ENCODE measurements around the gene RNF43. TPM values are rescaled to one million over a fixed set of nuclear protein-coding genes. Genes with fewer than 3 reads are reported as not detected.

The RNF43 gene
- total RNA-seq, 2 experiments from 2014 or later: 0.38 to 0.91 TPM

- Mint-ChIP-seq H3K4me3 (no peak overlapping the region), H3K27me3 (ENCODE audit: low read depth) (no peaks in the 10 kb centered on the region), H3K27ac (no peak overlapping the region), H3K9me3 (no peaks in the 10 kb centered on the region), H3K4me1 (ENCODE audit: low read depth) (no peaks in the 10 kb centered on the region), H3K36me3 (ENCODE audit: low read depth) (peaks cover 1% of the 10 kb centered on the region)
- CTCF ChIA-PET: no interaction called here
- DNase-seq: no peak
- intact Hi-C loops (cut with micrococcal nuclease): no loop called here
These were observed 28.8 kb downstream of the RNF43 start for GRCh38 chr17:58388302-58389190.

DNA sequence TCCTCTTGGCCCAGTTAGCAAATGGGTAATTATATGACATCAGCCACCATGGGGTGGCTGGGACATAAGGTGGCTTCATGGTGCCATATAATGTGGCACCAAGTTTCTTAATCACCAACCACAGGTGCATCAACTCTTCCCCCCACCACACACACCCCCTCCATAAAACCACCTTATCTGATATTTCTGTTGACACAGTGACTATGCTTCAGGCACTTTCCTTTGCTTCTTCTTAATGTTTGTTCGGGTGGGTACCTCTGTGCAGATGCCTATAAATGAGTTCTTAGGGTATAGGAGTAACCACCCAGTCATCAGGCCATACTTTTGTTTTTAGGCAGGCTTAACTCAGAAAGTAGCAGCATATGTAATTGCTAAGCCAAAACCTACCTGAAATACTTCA, 29.5 kb downstream of the RNF43 start:
- DNase-seq: no peak
- Mint-ChIP-seq H3K27me3 (ENCODE audit: low read depth) (no peaks in the 10 kb centered on the region), H3K4me1 (ENCODE audit: low read depth) (peaks cover under 1% of the 10 kb centered on the region), H3K36me3 (ENCODE audit: low read depth) (peaks cover 1% of the 10 kb centered on the region), H3K4me3 (no peak overlapping the region), H3K27ac (no peak overlapping the region), H3K9me3 (no peaks in the 10 kb centered on the region)
- intact Hi-C loops (cut with micrococcal nuclease): no loop called here
- CTCF ChIA-PET: no interaction called here

- no peak for DNase-seq
- no peak overlapping the region for H3K27ac Mint-ChIP-seq
- no peaks in the 10 kb centered on the region for H3K9me3 Mint-ChIP-seq
- H3K27me3 Mint-ChIP-seq (ENCODE audit: low read depth): no peaks in the 10 kb centered on the region
- intact Hi-C loops (cut with micrococcal nuclease): no loop called here
- H3K36me3 Mint-ChIP-seq (ENCODE audit: low read depth): peaks cover 1% of the 10 kb centered on the region
- CTCF ChIA-PET: no interaction called here
- H3K4me1 Mint-ChIP-seq (ENCODE audit: low read depth): peaks cover 12% of the 10 kb centered on the region
- H3K4me3 Mint-ChIP-seq: no peak overlapping the region
These were observed 30.6 kb downstream of the RNF43 start for GRCh38 chr17:58386708-58387107.

- DNase-seq: no peak
These were observed 31.9 kb downstream of the RNF43 start for GRCh38 chr17:58385359-58385899.

GRCh38 chr17:58384897-58385296, 32.4 kb downstream of the RNF43 start:
- Mint-ChIP-seq H3K27ac (no peak overlapping the region), H3K9me3 (no peaks in the 10 kb centered on the region), H3K4me1 (ENCODE audit: low read depth) (peaks cover 15% of the 10 kb centered on the region)

More at GRCh38 chr17:58385359-58385899, 31.9 kb downstream of the RNF43 start:
- Mint-ChIP-seq H3K36me3 (ENCODE audit: low read depth) (peaks cover 1% of the 10 kb centered on the region), H3K4me3 (no peak overlapping the region), H3K9me3 (no peaks in the 10 kb centered on the region), H3K27ac (no peak overlapping the region), H3K4me1 (ENCODE audit: low read depth) (peaks cover 12% of the 10 kb centered on the region), H3K27me3 (ENCODE audit: low read depth) (no peaks in the 10 kb centered on the region)
- intact Hi-C loops (cut with micrococcal nuclease): no loop called here
- CTCF ChIA-PET: interaction anchor here (2.0 kb wide), 1 partner anchor 32 kb away, joined by 4 read pairs; the partner anchor contains the start of gene RNF43

GRCh38 chr17:58383892-58384462, 33.4 kb downstream of the RNF43 start:
- H3K9me3 Mint-ChIP-seq: no peaks in the 10 kb centered on the region
- no peaks in the 10 kb centered on the region for H3K27me3 Mint-ChIP-seq (ENCODE audit: low read depth)
- H3K4me3 Mint-ChIP-seq: no peak overlapping the region
- H3K36me3 Mint-ChIP-seq (ENCODE audit: low read depth): peaks cover 1% of the 10 kb centered on the region
- intact Hi-C loops (cut with micrococcal nuclease): no loop called here
- CTCF ChIA-PET: interaction anchor here (1.2 to 3.0 kb wide), 3 partner anchors 32 to 66 kb away, joined by 3 to 9 read pairs (median 4); partner anchors contain the start of genes RNF43 and SUPT4H1
- H3K4me1 Mint-ChIP-seq (ENCODE audit: low read depth): peaks cover 24% of the 10 kb centered on the region
- H3K27ac Mint-ChIP-seq: no peak overlapping the region
- no peak for DNase-seq

More at GRCh38 chr17:58384897-58385296, 32.4 kb downstream of the RNF43 start:
- intact Hi-C loops (cut with micrococcal nuclease): no loop called here
- no peaks in the 10 kb centered on the region for H3K27me3 Mint-ChIP-seq (ENCODE audit: low read depth)
- peaks cover 1% of the 10 kb centered on the region for H3K36me3 Mint-ChIP-seq (ENCODE audit: low read depth)
- no peak for DNase-seq
- CTCF ChIA-PET: interaction anchor here (1.2 to 2.0 kb wide), 2 partner anchors 33 kb away, joined by 3 to 4 read pairs; partner anchors contain the start of genes RNF43 and SUPT4H1
- no peak overlapping the region for H3K4me3 Mint-ChIP-seq

DNA sequence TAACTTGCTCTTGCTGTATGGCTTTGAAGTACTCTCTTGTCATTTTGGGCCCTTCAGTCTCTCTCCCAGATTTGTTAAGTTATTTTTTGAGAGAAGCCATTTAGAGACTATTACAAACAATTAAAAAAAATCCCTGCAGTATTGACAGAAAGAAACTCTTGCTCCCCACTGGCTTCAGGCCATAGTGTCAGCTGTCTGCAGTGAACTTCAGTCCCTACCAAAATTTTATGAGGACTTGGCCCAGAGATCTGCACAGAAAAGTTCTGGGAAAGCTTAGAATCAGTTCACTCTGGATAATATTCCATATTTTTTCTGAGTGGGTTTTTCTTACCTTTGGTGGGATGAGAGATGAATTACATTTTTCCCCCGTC, 34.5 kb downstream of the RNF43 start:
- peaks cover 1% of the 10 kb centered on the region for H3K36me3 Mint-ChIP-seq (ENCODE audit: low read depth)
- DNase-seq: no peak
- intact Hi-C loops (cut with micrococcal nuclease): no loop called here
- H3K9me3 Mint-ChIP-seq: no peaks in the 10 kb centered on the region
- H3K4me3 Mint-ChIP-seq: no peak overlapping the region
- H3K27ac Mint-ChIP-seq: peak overlapping the region; percentile 37
- CTCF ChIA-PET: interaction anchor here (1.0 to 3.0 kb wide), 3 partner anchors 32 to 65 kb away, joined by 3 to 9 read pairs (median 5); partner anchors contain the start of gene RNF43
- no peaks in the 10 kb centered on the region for H3K27me3 Mint-ChIP-seq (ENCODE audit: low read depth)
- peaks cover 32% of the 10 kb centered on the region for H3K4me1 Mint-ChIP-seq (ENCODE audit: low read depth)

- H3K27ac Mint-ChIP-seq: peak overlapping the region; percentile 37
- peak overlapping the region; percentile 8 for H3K4me3 Mint-ChIP-seq
- H3K27me3 Mint-ChIP-seq (ENCODE audit: low read depth): no peaks in the 10 kb centered on the region
- H3K36me3 Mint-ChIP-seq (ENCODE audit: low read depth): peaks cover 1% of the 10 kb centered on the region
- peaks cover 35% of the 10 kb centered on the region for H3K4me1 Mint-ChIP-seq (ENCODE audit: low read depth)
- no peaks in the 10 kb centered on the region for H3K9me3 Mint-ChIP-seq
- no peak for DNase-seq
- intact Hi-C loops (cut with micrococcal nuclease): no loop called here
- CTCF ChIA-PET: interaction anchor here (1.0 to 3.0 kb wide), 4 partner anchors 33 to 78 kb away, joined by 3 to 9 read pairs (median 4); partner anchors contain the start of gene RNF43
These were observed 35.0 kb downstream of the RNF43 start for GRCh38 chr17:58382108-58382871.

DNA sequence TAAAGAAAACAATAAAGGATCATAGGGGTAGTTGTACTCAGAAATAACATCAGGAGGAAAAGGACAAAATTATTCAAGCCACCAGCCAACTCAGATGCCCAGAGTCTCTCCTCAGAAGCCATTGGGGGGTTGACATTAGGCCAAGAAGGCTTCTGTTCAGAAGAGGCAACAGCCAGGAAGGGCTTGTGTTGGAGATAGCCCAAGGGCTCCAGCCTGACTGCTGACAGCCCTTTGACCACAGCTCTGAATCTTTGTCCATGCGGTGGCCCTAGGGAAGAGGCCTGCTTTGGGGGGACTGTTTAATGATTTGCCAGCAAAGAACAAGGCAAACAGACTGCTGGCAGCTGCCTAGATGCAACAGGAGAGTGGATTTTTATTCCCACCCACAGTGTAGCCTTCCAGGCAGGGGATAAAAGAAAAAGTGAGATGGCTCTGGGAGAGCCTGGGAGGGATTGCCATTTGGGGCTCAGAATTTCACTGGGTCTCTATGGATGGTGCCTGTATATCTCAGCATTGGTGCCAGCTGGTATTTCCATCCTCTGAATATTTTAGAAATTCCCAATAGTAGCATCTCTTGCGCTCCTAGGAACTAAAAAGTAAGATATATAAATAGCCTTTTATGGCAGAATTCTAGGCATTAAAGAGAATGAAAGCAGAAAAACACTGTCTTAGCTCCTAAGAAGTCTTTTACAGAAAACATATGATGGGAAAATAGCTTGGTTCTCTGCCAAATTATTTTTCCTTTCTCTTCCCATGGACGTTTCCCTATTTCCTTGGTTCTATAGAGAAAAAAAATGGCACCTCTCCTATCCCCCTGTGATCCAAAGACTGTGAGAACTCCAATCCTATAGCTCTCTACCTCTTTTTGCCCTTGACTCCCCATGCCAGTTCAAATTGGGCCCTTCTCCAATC, 36.0 kb downstream of the RNF43 start:
- Mint-ChIP-seq H3K4me1 (ENCODE audit: low read depth) (peaks cover 35% of the 10 kb centered on the region), H3K27me3 (ENCODE audit: low read depth) (no peaks in the 10 kb centered on the region)
- intact Hi-C loops (cut with micrococcal nuclease): no loop called here

DNA sequence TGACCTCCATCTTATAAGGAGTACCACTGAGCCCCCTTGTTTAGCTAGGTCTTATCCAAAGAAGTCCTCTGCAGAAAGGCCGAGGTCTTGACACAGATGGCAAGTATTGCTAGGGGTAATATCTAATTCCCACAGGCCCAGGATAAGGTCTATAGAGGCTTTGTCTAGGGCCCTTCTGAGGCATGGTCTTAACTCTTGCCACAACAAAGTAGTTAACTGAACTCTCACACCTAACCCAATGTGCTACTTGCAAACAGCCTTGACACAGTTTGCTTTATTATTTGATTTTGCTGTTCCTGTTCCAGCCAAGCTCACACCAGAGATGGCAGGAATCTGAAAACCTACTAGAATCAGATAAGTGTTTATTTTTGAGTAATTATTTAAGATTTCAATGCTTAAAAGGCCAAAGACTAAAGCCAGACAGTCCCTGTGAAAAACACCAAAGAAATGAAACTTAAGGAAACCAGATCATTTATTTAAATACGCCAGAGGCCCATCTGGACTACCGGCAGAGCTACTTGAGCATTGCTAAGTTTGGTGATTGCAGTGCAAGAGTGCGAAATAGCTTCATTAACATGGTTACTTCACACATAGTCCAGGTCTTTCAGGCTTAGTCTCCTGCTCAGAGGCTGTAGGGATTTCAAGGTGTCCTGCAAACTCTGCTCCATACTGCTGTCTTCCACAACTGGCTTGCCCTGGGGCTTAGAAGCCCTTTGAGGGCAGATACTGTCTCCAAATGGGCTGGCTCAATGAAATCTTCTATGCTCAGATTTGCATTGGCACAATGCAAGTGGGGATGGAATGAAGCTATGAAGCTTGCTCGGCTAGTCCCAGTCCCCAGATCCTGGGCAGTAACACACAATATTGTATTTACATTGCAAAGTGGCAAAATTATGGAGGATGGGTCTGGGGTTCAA, 36.9 kb downstream of the RNF43 start:
- Mint-ChIP-seq H3K4me1 (ENCODE audit: low read depth) (peaks cover 35% of the 10 kb centered on the region), H3K27ac (no peak overlapping the region)
- CTCF ChIA-PET: interaction anchor here (1.0 to 3.4 kb wide), 4 partner anchors 29 to 77 kb away, joined by 3 to 13 read pairs (median 5); partner anchors contain the start of gene SUPT4H1

More for the DNA sequence above, 36.0 kb downstream of the RNF43 start:
- H3K4me3 Mint-ChIP-seq: no peak overlapping the region
- no peaks in the 10 kb centered on the region for H3K9me3 Mint-ChIP-seq
- H3K27ac Mint-ChIP-seq: peak overlapping the region; percentile 22
- peaks cover under 1% of the 10 kb centered on the region for H3K36me3 Mint-ChIP-seq (ENCODE audit: low read depth)
- CTCF ChIA-PET: interaction anchor here (1.0 to 3.0 kb wide), 3 partner anchors 39 to 78 kb away, joined by 3 to 9 read pairs (median 3); no protein-coding TSS in a partner anchor
- DNase-seq: no peak

More for the DNA sequence above, 36.9 kb downstream of the RNF43 start:
- intact Hi-C loops (cut with micrococcal nuclease): no loop called here
- no peaks in the 10 kb centered on the region for H3K36me3 Mint-ChIP-seq (ENCODE audit: low read depth)
- no peaks in the 10 kb centered on the region for H3K27me3 Mint-ChIP-seq (ENCODE audit: low read depth)
- DNase-seq: no peak
- H3K4me3 Mint-ChIP-seq: no peak overlapping the region
- H3K9me3 Mint-ChIP-seq: no peaks in the 10 kb centered on the region
